D721Med (cell line): ENCODE measurements around the gene GBF1.
"Not testable (repeated sequence)": the region's sequence is repeated elsewhere in the genome, so short reads cannot be mapped to it uniquely, and the experiment has no call there.

Experiments used
- DNase-seq: peaks from one replicate; pipeline ENCODE4 v3.0.0; 2011; ENCODE audit warnings: low spot score; ENCODE audit not compliant: insufficient read length
- FAIRE-seq: peaks from 2 replicates; lab custom pipeline; 2011; peaks lifted over from hg19 to GRCh38; lab: Jason Lieb, UNC
- CTCF ChIP-seq: IDR thresholded peaks from 2 replicates; pipeline ENCODE4 v1.5.1; 2012; ENCODE audit warnings: mild to moderate bottlenecking, control low read depth; ENCODE audit not compliant: insufficient read depth; ENCODE audit errors: missing control alignments

GBF1 gene

GRCh38 chr10:102242118-102242485, 3.2 kb upstream of the GBF1 start:
- DNase-seq (no peak), FAIRE-seq (no peak)
- no peak for TF ChIP-seq CTCF

GRCh38 chr10:102243309-102243708, 2.0 kb upstream of the GBF1 start:
- TF ChIP-seq CTCF: no peak
- DNase-seq (no peak), FAIRE-seq (no peak)

GRCh38 chr10:102245932-102246251, 560 bp downstream of the GBF1 start:
- no peak for DNase-seq
- FAIRE-seq: no peak
- TF ChIP-seq CTCF: no peak

GRCh38 chr10:102246261-102246660, 929 bp downstream of the GBF1 start:
- no peak for TF ChIP-seq CTCF
- no peak for FAIRE-seq
- DNase-seq: no peak

- FAIRE-seq (no peak), DNase-seq (no peak)
- TF ChIP-seq CTCF: no peak
Measured at GRCh38 chr10:102247734-102248133, 2.4 kb downstream of the GBF1 start.

- not testable (repeated sequence) for DNase-seq
Measured at GRCh38 chr10:102252508-102252907, 7.2 kb downstream of the GBF1 start.

GRCh38 chr10:102254426-102254825, 9.1 kb downstream of the GBF1 start:
- FAIRE-seq: no peak
- no peak for DNase-seq
- no peak for TF ChIP-seq CTCF

More at GRCh38 chr10:102252508-102252907, 7.2 kb downstream of the GBF1 start:
- FAIRE-seq: not testable (repeated sequence)

- no peak for DNase-seq
- no peak for FAIRE-seq
Measured at GRCh38 chr10:102255404-102255803, 10.1 kb downstream of the GBF1 start.

More at GRCh38 chr10:102255404-102255803, 10.1 kb downstream of the GBF1 start:
- no peak for TF ChIP-seq CTCF
